GM23338 (cell line): ENCODE results near the gene CNST.

Experiments used
- CTCF ChIP-seq, 2 experiments: fragments of 200-600 bp in 1 of 2; sonication (generic) in 1 of 2; conservative IDR thresholded peaks; 2 replicates each; pipeline versions ENCODE4 v1.5.1 to v1.6.1; 2016 to 2017; ENCODE audit warnings: antibody characterized with exemption in 2 of 2, low read depth in 2 of 2, mild to moderate bottlenecking in 2 of 2, moderate library complexity in 1 of 2
- EZH2phosphoT487 ChIP-seq: fragments of 200-600 bp; sonication (generic); IDR thresholded peaks from one replicate; pipeline ENCODE4 v1.8.1; 2018; ENCODE audit warnings: antibody characterized with exemption; ENCODE audit not compliant: unreplicated experiment
- REST ChIP-seq: IDR thresholded peaks from one replicate; pipeline ENCODE4 v1.6.1; 2018; ENCODE audit warnings: antibody characterized with exemption; ENCODE audit not compliant: unreplicated experiment

GRCh38 chr1:246552110-246552509 is 14.1 kb upstream of the CNST start:
- TF ChIP-seq EZH2phosphoT487 (no peak), CTCF (conservative IDR thresholded peaks at IDR 0.05; ENCODE audit: low read depth in 2 of 2) (no peak), REST (no peak)
